ENCODE measurements around the gene OR10A5.

DNA sequence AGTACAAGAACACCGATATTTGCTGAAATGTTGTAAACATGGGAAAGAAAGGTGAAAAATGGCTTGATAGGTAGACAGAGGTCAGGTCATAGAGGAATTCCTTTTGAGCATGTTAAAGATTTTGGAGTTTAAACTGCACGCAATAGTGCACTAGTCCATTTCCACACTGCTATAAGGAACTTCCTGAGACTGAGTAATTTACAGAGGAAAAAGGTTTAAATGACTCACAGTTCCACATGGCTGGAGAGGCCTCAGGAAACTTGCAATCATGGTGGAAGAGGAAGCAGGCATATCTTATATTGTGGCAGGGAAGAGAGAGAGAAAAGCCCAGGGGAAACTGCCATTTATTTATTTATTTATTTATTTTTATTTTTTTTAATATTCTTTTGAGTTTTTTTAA is 5.0 kb downstream of the OR10A5 start:
- TF ChIP-seq POLR2AphosphoS5 (IDR thresholded peaks at IDR 0.05) (no peak), POLR2A (IDR thresholded peaks at IDR 0.05) (no peak), EP300 (IDR thresholded peaks at IDR 0.05) (no peak)
- TF ChIP-seq, protein P1, sequence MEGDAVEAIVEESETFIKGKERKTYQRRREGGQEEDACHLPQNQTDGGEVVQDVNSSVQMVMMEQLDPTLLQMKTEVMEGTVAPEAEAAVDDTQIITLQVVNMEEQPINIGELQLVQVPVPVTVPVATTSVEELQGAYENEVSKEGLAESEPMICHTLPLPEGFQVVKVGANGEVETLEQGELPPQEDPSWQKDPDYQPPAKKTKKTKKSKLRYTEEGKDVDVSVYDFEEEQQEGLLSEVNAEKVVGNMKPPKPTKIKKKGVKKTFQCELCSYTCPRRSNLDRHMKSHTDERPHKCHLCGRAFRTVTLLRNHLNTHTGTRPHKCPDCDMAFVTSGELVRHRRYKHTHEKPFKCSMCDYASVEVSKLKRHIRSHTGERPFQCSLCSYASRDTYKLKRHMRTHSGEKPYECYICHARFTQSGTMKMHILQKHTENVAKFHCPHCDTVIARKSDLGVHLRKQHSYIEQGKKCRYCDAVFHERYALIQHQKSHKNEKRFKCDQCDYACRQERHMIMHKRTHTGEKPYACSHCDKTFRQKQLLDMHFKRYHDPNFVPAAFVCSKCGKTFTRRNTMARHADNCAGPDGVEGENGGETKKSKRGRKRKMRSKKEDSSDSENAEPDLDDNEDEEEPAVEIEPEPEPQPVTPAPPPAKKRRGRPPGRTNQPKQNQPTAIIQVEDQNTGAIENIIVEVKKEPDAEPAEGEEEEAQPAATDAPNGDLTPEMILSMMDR (IDR thresholded peaks at IDR 0.05), result no peak
